NCI-H1417 treated with DMSO at 0.1 percent for 48 hours (cell line): ENCODE results near the gene ZNF778.
"Not testable (repeated sequence)": the region's sequence is repeated elsewhere in the genome, so short reads cannot be mapped to it uniquely, and the experiment has no call there.

Experiments
- DNase-seq: peaks from one replicate; lab custom pipeline; 2025; lab: John Stamatoyannopoulos, UW

Gene ZNF778

DNA sequence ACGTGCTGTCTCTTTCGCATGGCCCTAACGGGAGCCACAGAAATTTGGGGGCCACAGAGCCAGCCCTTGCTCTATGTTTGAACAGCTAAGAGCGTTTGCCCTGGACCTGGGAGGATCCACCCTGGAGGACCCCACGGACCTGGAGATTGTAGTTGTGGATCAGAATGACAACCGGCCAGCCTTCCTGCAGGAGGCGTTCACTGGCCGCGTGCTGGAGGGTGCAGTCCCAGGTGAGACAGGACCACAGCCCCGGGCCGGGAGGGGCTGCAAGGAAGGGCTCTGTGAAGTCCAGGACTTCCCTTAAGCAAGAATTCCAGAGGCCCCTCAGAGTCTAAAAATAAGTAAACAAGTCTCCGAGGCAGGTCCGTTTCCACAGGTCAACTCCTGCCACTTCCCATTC is 34.0 kb upstream of the ZNF778 start:
- no peak for DNase-seq

GRCh38 chr16:89183975-89184676 is 33.4 kb upstream of the ZNF778 start:
- DNase-seq = no peak

- no peak for DNase-seq
These were observed 32.9 kb upstream of the ZNF778 start for GRCh38 chr16:89184677-89184932.

DNA sequence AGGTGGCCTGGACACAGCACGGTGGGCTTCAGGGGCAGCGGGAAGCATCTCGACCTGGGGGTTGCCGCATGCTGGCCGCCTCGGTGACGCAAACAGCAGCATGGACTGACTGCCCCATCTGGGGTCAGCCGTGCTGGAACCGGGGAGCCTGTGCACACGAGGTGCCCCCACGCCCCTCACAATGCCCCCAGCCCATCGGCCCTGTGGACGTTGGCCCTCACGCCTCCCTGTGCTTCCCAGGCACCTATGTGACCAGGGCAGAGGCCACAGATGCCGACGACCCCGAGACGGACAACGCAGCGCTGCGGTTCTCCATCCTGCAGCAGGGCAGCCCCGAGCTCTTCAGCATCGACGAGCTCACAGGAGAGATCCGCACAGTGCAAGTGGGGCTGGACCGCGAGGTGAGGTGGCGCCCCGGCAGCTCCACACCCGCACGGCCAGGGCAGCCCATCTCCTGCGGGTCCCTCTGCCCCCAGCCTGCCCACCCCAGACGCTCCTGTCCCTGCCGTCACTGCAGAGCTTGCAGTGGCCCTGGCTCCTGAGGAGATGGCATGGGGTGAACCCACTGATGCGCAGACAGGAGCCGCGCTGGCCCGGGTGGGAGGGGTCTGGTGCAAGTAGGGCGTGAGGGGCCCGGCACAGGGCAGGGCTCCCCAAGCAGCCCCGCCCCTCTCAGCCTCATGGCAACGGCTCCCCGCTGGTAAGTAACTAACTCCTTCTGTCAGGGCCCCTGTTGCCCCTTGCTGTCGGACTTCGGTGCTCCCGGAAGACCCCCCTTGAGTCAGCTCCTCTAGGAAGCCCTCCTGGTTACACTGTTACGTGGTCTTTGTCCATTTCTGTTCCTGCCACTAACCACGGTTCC is 32.3 kb upstream of the ZNF778 start:
- DNase-seq = no peak

DNA sequence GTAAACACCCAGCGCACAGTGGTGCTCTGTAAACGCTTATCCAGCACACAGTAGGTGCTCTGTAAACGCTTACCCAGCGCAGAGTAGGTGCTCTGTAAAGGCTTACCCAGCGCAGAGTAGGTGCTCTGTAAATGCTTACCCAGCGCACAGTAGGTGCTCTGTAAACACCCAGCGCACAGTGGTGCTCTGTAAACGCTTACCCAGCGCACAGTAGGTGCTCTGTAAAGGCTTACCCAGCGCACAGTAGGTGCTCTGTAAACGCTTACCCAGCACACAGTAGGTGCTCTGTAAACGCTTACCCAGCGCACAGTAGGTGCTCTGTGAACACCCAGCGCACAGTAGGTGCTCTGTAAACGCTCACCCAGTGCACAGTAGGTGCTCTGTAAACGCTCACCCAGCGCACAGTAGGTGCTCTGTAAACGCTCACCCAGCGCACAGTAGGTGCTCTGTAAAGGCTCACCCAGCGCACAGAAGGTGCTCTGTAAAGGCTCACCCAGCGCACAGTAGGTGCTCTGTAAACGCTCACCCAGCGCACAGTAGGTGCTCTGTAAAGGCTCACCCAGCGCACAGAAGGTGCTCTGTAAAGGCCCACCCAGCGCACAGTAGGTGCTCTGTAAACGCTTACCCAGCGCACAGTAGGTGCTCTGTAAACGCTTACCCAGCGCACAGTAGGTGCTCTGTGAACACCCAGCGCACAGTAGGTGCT is 31.5 kb upstream of the ZNF778 start:
- DNase-seq = not testable (repeated sequence)

DNA sequence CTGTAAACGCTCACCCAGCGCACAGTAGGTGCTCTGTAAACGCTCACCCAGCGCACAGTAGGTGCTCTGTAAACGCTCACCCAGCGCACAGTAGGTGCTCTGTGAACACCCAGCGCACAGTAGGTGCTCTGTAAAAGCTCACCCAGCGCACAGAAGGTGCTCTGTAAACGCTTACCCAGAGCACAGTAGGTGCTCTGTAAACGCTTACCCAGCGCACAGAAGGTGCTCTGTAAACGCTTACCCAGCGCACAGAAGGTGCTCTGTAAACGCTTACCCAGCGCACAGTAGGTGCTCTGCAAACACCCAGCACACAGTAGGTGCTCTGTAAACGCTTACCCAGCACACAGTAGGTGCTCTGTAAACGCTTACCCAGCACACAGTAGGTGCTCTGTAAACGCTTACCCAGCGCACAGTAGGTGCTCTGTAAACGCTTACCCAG is 30.9 kb upstream of the ZNF778 start:
- not testable (repeated sequence) for DNase-seq

DNA sequence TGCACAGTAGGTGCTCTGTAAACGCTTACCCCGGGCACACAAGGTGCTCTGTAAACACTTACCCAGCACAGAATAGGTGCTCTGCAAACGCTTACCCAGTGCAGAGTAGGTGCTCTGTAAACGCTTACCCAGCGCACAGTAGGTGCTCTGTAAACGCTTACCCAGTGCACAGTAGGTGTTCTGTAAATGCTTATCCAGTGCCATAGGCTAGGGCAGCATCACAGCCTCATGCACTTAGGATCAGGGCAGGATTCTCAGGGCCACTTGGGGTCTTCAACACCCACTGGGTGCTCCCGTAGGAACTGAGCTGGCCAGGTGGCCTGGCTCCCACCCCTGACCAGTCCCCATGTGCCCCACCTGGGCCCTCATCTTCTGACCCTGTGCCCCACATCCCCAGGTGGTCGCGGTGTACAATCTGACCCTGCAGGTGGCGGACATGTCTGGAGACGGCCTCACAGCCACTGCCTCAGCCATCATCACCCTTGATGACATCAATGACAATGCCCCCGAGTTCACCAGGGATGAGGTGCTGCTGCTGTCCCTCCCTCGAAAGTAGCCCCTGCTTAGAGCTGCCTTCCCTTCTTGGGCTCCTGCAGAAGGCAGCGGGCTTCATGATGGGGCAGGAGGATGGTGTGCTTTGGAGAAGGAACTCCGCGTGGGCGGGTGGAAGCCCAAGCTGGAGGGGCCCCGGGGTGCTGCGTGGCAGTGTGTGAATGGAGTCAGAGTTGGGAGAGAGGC is 30.3 kb upstream of the ZNF778 start:
- DNase-seq = no peak

- no peak for DNase-seq
These were observed 29.6 kb upstream of the ZNF778 start for GRCh38 chr16:89187770-89188392.

DNA sequence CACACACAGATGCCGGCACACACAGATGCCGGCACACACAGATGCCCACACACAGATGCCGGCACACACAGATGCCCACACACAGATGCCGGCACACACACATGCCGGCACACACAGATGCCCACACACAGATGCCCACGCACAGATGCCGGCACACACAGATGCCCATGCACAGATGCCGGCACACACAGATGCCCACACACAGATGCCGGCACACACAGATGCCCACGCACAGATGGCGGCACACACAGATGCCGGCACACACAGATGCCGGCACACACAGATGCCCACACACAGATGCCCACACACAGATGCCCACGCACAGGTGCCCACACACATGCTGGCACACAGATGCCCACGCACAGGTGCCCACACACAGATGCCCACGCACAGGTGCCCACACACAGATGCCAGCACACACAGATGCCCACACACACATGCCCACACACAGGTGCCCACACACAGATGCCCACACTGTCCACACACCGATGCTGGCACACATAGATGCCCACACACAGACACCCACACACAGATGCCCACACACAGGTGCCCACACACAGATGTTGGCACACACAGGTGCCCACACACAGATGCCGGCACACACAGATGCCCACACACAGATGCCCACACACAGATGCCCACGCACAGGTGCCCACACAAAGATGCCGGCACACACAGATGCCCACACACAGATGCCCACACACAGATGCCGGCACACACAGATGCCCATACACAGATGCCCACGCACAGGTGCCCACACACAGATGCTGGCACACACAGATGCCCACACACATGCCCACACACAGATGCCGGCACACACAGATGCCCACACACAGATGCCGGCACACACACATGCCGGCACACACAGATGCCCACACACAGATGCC is 28.8 kb upstream of the ZNF778 start:
- not testable (repeated sequence) for DNase-seq

GRCh38 chr16:89189358-89190025 is 28.0 kb upstream of the ZNF778 start:
- no peak for DNase-seq

- DNase-seq = no peak
These were observed 27.1 kb upstream of the ZNF778 start for GRCh38 chr16:89190150-89190958.

GRCh38 chr16:89191033-89191900 is 26.2 kb upstream of the ZNF778 start:
- DNase-seq = no peak

GRCh38 chr16:89191901-89192185 is 25.7 kb upstream of the ZNF778 start:
- no peak for DNase-seq

DNA sequence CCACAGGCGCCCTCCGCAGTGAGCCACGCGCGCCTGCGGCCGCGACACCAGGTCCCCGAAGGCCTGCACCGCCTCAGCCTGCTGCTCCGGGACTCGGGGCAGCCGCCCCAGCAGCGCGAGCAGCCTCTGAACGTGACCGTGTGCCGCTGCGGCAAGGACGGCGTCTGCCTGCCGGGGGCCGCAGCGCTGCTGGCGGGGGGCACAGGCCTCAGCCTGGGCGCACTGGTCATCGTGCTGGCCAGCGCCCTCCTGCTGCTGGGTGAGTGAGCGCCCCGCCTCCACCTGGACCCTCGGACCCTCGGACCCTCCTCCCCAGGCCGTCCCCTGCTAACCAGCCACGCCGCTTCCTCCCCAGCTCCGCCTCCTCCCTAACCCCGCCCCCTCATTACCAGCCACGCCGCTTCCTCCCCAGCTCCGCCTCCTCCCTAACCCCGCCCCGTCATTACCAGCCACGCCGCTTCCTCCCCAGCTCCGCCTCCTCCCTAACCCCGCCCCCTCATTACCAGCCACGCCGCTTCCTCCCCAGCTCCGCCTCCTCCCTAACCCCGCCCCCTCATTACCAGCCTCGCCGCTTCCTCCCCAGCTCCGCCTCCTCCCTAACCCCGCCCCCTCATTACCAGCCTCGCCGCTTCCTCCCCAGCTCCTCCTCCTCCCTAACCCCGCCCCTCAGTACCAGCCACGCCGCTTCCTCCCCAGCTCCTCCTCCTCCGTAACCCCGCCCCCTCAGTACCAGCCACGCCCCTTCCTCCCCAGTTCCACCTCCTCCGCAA is 25.1 kb upstream of the ZNF778 start:
- DNase-seq = not testable (repeated sequence)

DNA sequence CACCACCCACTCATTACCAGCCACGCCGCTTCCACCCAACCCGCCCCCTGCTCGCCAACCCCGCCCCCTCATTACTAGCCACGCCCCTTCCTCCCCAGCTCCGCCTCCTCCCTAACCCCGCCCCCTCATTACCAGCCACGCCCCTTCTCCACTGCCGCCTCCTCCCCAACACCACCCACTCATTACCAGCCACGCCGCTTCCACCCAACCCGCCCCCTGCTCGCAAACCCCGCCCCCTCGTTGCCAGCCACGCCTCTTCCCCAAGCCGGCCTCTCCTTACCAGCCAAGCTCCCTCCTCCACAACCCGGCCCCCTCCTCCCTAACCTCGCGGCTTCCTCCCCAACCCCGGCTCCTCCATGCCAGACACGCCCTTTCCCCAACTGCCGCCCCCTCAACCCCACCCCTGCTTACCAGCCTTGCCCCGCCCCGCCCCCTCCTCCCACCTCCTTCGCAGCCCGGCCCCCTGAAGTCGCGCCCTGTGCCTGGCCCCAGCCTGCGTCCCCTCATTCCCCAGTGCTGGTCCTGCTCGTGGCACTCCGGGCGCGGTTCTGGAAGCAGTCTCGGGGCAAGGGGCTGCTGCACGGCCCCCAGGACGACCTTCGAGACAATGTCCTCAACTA is 24.4 kb upstream of the ZNF778 start:
- no peak for DNase-seq

GRCh38 chr16:89193576-89194293 is 23.8 kb upstream of the ZNF778 start:
- no peak for DNase-seq
